ENCODE results near the gene ZNF536. TPM values are rescaled to one million over a fixed set of nuclear protein-coding genes. Genes with fewer than 3 reads are reported as not detected.

The ZNF536 gene
- total and polyA plus RNA-seq, 9 of the 15 experiments (the other 6 are each of a cell fraction or from before 2014, with no cell fraction given), result not detected

DNA sequence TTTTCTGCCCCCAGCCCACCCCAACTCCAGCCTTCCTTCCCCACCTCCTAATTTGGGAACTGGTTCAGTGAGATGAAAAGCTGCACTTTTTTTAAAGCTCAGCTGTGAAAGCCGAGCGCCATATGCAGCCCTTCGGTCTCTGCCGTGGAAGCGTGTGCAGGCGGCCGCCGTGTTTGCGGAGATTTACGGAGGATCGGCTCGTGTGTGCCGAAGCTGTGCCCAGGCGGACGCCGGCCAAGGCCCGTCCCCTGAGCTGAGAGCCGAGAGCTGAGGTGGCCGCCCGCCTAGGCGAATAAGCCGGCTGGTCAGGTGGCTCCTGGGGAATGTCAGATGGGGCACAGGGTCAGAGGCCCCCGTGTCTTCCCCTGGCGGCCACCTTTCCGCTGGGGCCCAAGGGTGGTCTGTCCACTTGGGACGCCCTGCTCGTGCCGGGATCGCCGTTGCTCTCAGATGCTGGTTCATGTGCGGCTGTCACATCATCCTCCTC lies 78.7 kb downstream of the ZNF536 start (continued):
- TF ChIP-seq, protein P1, sequence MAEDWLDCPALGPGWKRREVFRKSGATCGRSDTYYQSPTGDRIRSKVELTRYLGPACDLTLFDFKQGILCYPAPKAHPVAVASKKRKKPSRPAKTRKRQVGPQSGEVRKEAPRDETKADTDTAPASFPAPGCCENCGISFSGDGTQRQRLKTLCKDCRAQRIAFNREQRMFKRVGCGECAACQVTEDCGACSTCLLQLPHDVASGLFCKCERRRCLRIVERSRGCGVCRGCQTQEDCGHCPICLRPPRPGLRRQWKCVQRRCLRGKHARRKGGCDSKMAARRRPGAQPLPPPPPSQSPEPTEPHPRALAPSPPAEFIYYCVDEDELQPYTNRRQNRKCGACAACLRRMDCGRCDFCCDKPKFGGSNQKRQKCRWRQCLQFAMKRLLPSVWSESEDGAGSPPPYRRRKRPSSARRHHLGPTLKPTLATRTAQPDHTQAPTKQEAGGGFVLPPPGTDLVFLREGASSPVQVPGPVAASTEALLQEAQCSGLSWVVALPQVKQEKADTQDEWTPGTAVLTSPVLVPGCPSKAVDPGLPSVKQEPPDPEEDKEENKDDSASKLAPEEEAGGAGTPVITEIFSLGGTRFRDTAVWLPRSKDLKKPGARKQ (CRISPR knock-in tag; IDR thresholded peaks at IDR 0.05), result no peak
- no peak for TF ChIP-seq BDP1 (IDR thresholded peaks at IDR 0.05; ENCODE audit: insufficient read depth, insufficient read length)

DNA sequence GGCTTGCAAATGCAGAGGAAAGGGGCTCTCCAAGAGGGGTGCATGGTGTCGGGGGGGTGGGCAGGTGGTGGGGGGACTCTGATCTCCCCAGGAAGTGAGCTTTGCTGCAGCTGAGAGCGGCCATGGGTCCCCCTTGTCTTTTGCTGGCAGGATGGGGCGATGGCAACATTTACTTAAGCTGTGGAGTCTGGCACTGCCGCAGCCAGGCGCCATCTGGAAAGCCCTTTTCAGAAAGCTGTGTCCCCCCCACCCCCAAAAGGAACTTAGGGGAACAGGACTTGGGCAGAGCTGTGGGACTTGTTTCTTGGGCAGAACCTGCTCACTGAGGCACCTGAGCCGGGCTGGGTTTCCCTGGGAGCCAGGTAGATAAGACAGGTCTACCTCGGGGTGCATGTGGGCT lies 80.7 kb downstream of the ZNF536 start:
- intact Hi-C loops (cut with micrococcal nuclease) (no loop called here), in situ Hi-C loops (cut with MboI) (no loop called here)
- no peaks in the 10 kb centered on the region for H3K36me3 ChIP-seq (ENCODE audit: control insufficient read depth, insufficient read depth, low read length)
- CTCF ChIA-PET (ENCODE audit: low intra/inter-chr PET ratio), result no interaction called here
- no peak overlapping the region for H2AFZ ChIP-seq (ENCODE audit: low read depth, low read length)
- 0% methylated on average over 7 of the region's 7 CpGs for WGBS (ENCODE audit: insufficient coverage, low coverage, missing lambda C conversion rate)
- H3K9ac ChIP-seq (ENCODE audit: insufficient read depth in 1 of 2, low read depth in 2 of 2, low read length in 2 of 2), result no peak overlapping the region
- no peaks in the 10 kb centered on the region for H3K9me3 ChIP-seq (replicated peaks; ENCODE audit: control insufficient read depth, insufficient read depth, low read depth, low read length)
- H3K9me1 ChIP-seq (ENCODE audit: control insufficient read depth, insufficient read depth, low read length), result no peaks in the 10 kb centered on the region
- DNase-seq (ENCODE audit: extremely low read depth in 1 of 4, low spot score in 3 of 4) (no peak), ATAC-seq (no peak), FAIRE-seq (no peak)
- no peak overlapping the region for H3K4me3 ChIP-seq
- BruUV-seq (replicated peaks), result no TSS peak
- H3K27me3 ChIP-seq (ENCODE audit: control insufficient read depth in 2 of 2, insufficient read depth in 2 of 2, low read length in 2 of 2), result peaks cover 5 to 35% of the 10 kb centered on the region in 2 experiments; a peak in 4 of 5 replicates
- no peaks in the 10 kb centered on the region; a peak in 1 of 5 replicates for H3K4me1 ChIP-seq (replicated peaks in 1 of 2; ENCODE audit: control insufficient read depth in 2 of 2, insufficient read depth in 2 of 2, low read length in 2 of 2)
- POLR2A ChIA-PET, result no interaction called here
- no peaks in the 10 kb centered on the region; the same call in 1 of the 2 replicates for H4K20me1 ChIP-seq (replicated peaks; ENCODE audit: control insufficient read depth, insufficient read depth, low read length)
- H3K27ac ChIP-seq (ENCODE audit: extremely low read depth, low read depth, low read length), result no peak overlapping the region
- H3K4me2 ChIP-seq (ENCODE audit: insufficient read depth, low read length), result no peak overlapping the region
- no peaks in the 10 kb centered on the region for H3K79me2 ChIP-seq (ENCODE audit: control insufficient read depth, insufficient read depth, low read length)
- TF ChIP-seq XRCC3 (IDR thresholded peaks at IDR 0.05) (no peak), FOXM1 (IDR thresholded peaks at IDR 0.05; ENCODE audit: low read depth) (no peak), FOXM1 (CRISPR knock-in tag; IDR thresholded peaks at IDR 0.05; ENCODE audit: low read depth) (no peak), ZNF311 (CRISPR knock-in tag; IDR thresholded peaks at IDR 0.05) (no peak), KLF16 (IDR thresholded peaks at IDR 0.05) (no peak), NFATC3 (IDR thresholded peaks at IDR 0.05) (no peak)
- TF ChIP-seq, protein P2, sequence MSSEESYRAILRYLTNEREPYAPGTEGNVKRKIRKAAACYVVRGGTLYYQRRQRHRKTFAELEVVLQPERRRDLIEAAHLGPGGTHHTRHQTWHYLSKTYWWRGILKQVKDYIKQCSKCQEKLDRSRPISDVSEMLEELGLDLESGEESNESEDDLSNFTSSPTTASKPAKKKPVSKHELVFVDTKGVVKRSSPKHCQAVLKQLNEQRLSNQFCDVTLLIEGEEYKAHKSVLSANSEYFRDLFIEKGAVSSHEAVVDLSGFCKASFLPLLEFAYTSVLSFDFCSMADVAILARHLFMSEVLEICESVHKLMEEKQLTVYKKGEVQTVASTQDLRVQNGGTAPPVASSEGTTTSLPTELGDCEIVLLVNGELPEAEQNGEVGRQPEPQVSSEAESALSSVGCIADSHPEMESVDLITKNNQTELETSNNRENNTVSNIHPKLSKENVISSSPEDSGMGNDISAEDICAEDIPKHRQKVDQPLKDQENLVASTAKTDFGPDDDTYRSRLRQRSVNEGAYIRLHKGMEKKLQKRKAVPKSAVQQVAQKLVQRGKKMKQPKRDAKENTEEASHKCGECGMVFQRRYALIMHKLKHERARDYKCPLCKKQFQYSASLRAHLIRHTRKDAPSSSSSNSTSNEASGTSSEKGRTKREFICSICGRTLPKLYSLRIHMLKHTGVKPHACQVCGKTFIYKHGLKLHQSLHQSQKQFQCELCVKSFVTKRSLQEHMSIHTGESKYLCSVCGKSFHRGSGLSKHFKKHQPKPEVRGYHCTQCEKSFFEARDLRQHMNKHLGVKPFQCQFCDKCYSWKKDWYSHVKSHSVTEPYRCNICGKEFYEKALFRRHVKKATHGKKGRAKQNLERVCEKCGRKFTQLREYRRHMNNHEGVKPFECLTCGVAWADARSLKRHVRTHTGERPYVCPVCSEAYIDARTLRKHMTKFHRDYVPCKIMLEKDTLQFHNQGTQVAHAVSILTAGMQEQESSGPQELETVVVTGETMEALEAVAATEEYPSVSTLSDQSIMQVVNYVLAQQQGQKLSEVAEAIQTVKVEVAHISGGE (CRISPR knock-in tag; IDR thresholded peaks at IDR 0.05), result no peak
- TF ChIP-seq, protein P3, sequence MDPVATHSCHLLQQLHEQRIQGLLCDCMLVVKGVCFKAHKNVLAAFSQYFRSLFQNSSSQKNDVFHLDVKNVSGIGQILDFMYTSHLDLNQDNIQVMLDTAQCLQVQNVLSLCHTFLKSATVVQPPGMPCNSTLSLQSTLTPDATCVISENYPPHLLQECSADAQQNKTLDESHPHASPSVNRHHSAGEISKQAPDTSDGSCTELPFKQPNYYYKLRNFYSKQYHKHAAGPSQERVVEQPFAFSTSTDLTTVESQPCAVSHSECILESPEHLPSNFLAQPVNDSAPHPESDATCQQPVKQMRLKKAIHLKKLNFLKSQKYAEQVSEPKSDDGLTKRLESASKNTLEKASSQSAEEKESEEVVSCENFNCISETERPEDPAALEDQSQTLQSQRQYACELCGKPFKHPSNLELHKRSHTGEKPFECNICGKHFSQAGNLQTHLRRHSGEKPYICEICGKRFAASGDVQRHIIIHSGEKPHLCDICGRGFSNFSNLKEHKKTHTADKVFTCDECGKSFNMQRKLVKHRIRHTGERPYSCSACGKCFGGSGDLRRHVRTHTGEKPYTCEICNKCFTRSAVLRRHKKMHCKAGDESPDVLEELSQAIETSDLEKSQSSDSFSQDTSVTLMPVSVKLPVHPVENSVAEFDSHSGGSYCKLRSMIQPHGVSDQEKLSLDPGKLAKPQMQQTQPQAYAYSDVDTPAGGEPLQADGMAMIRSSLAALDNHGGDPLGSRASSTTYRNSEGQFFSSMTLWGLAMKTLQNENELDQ (CRISPR knock-in tag; IDR thresholded peaks at IDR 0.05; ENCODE audit: borderline replicate concordance), result no peak
- TF ChIP-seq, protein P4, sequence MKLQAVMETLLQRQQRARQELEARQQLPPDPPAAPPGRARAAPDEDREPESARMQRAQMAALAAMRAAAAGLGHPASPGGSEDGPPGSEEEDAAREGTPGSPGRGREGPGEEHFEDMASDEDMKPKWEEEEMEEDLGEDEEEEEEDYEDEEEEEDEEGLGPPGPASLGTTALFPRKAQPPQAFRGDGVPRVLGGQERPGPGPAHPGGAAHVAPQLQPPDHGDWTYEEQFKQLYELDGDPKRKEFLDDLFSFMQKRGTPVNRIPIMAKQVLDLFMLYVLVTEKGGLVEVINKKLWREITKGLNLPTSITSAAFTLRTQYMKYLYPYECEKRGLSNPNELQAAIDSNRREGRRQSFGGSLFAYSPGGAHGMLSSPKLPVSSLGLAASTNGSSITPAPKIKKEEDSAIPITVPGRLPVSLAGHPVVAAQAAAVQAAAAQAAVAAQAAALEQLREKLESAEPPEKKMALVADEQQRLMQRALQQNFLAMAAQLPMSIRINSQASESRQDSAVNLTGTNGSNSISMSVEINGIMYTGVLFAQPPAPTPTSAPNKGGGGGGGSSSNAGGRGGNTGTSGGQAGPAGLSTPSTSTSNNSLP (IDR thresholded peaks at IDR 0.05; ENCODE audit: borderline replicate concordance, low read depth, low read length), result no peak
